Diencephalon (tissue), 1 donor: ENCODE data around the gene ELP4. TPM values are rescaled to one million over a fixed set of nuclear protein-coding genes. Genes with fewer than 3 reads are reported as not detected.

Experiments
- total RNA-seq: library from RNA; depleted of rRNA; stranded (reverse); fragments of >200 nt; gene quantifications from one replicate; pipeline ENCODE4 v1.2.3, GENCODE V29; 2014

The ELP4 gene
- total RNA-seq: 37.6 TPM

GRCh38 chr11:31509429-31510345 lies at the start of gene ELP4, which contains the start of gene IMMP1L:
TSS of gene ELP4 (plus strand) at chr11:31509767. CDS start at chr11:31509785, 18 bp downstream.
TSS of gene IMMP1L (minus strand) at chr11:31509622. CDS start at chr11:31463276, 46,346 bp downstream.

GRCh38 chr11:31810779-31811647 lies 301.4 kb downstream of the ELP4 start, which contains the start of gene PAX6:
TSS of gene PAX6 (minus strand) at chr11:31811322. CDS start at chr11:31806411, 4,911 bp downstream.

Other genes starting within 250 kb of the ELP4 start
- gene DCDC1, start 140.0 kb upstream of the ELP4 start, total RNA-seq: 11.1 TPM
- 31.8 TPM for gene DNAJC24, start 139.9 kb upstream of the ELP4 start, total RNA-seq
- 35.5 TPM for gene IMMP1L, start 145 bp upstream of the ELP4 start, total RNA-seq